ENCODE measurements around the gene FHOD3. TPM values are rescaled to one million over a fixed set of nuclear protein-coding genes. Genes with fewer than 3 reads are reported as not detected.

Gene FHOD3
- total and polyA plus RNA-seq, 2 of the 4 experiments (the other 2 are of a cell fraction), result 14.6 to 16.0 TPM

- no peak overlapping the region for H2BK120ac ChIP-seq (ENCODE audit: low read depth, low read length)
- no peaks in the 10 kb centered on the region for H3K9me3 ChIP-seq (ENCODE audit: control insufficient read depth, insufficient read depth, low read length)
- no TSS peak for BruUV-seq (replicated peaks)
- no peak overlapping the region for H4K91ac ChIP-seq (ENCODE audit: insufficient read depth, low read depth, low read length)
- no peaks in the 10 kb centered on the region; a peak in 2 of 4 replicates for H3K79me1 ChIP-seq (ENCODE audit: low read depth in 1 of 2, low read length in 2 of 2)
- H3K23ac ChIP-seq (ENCODE audit: low read depth, low read length), result peak overlapping the region; percentile 34; the same call in 1 of the 2 replicates
- in situ Hi-C loops (cut with MboI; ENCODE audit: low sequenced_read_pairs), result no loop called here
- no peak overlapping the region for H3K56ac ChIP-seq (ENCODE audit: extremely low read depth, insufficient read depth, low read length)
- no peaks in the 10 kb centered on the region for H3K27me3 ChIP-seq (ENCODE audit: control insufficient read depth, insufficient read depth, low read length)
- WGBS, 2 experiments (ENCODE audit: extremely low coverage in 2 of 2, insufficient read length in 1 of 2), result 85% methylated on average over 3 of the region's 7 CpGs; no CpG with 5 or more reads in 1 of the 2 experiments
- no peak for TF ChIP-seq ELK1 (IDR thresholded peaks at IDR 0.05; ENCODE audit: borderline replicate concordance, low read depth, low read length)
- no peak for TF ChIP-seq NFE2L2 (IDR thresholded peaks at IDR 0.05; ENCODE audit: low read depth, low read length)
- no peak for TF ChIP-seq USF2 (IDR thresholded peaks at IDR 0.05; ENCODE audit: low read depth, low read length)
- no peak for TF ChIP-seq MAZ (IDR thresholded peaks at IDR 0.05; ENCODE audit: borderline replicate concordance, low read depth, low read length)
- no peak for TF ChIP-seq POLR2A (IDR thresholded peaks at IDR 0.05; ENCODE audit: low read depth, low read length)
- TF ChIP-seq RCOR1 (IDR thresholded peaks at IDR 0.05; ENCODE audit: insufficient replicate concordance, low read length), result no peak
- TF ChIP-seq CEBPB (IDR thresholded peaks at IDR 0.05; ENCODE audit: low read depth, low read length), result no peak
- TF ChIP-seq MAFK (IDR thresholded peaks at IDR 0.05; ENCODE audit: low read depth, low read length), result no peak
- no peak for TF ChIP-seq BHLHE40 (IDR thresholded peaks at IDR 0.05; ENCODE audit: low read depth, low read length)
- TF ChIP-seq CHD1 (IDR thresholded peaks at IDR 0.05; ENCODE audit: low read depth, low read length), result no peak
- TF ChIP-seq RAD21 (IDR thresholded peaks at IDR 0.05; ENCODE audit: low read length), result no peak
- TF ChIP-seq FOS (IDR thresholded peaks at IDR 0.05; ENCODE audit: low read depth, low read length), result no peak
- TF ChIP-seq RFX5 (IDR thresholded peaks at IDR 0.05; ENCODE audit: low read depth, low read length), result no peak
- TF ChIP-seq MXI1 (IDR thresholded peaks at IDR 0.05; ENCODE audit: borderline replicate concordance, low read depth, low read length), result no peak
- TF ChIP-seq CTCF (conservative IDR thresholded peaks at IDR 0.05; ENCODE audit: low read depth, low read length), result no peak
- TF ChIP-seq SMC3 (IDR thresholded peaks at IDR 0.05; ENCODE audit: low read depth, low read length), result no peak
- H4K8ac ChIP-seq (ENCODE audit: low read depth in 2 of 2, low read length in 2 of 2), result peak overlapping the region in 1 of 2 experiments; percentile 39; a peak in 1 of 4 replicates
- no peak overlapping the region for H2AK9ac ChIP-seq (replicated peaks; ENCODE audit: low read depth, low read length, poor library complexity)
- intact Hi-C loops (cut with micrococcal nuclease), result no loop called here
- no peak overlapping the region for H3K4me3 ChIP-seq (ENCODE audit: insufficient read depth, low read depth, low read length)
- ATAC-seq (ENCODE audit: low read depth) (no peak), DNase-seq (no peak)
- H2BK20ac ChIP-seq (ENCODE audit: low read depth, low read length), result no peak overlapping the region
- H3K4me2 ChIP-seq (ENCODE audit: low read depth, low read length), result no peak overlapping the region; the same call in 1 of the 2 replicates
- no peak overlapping the region for H2BK5ac ChIP-seq (ENCODE audit: low read depth, low read length, poor library complexity, severe bottlenecking)
- no peak overlapping the region for H3K9ac ChIP-seq (ENCODE audit: low read depth, low read length)
- ChIA-PET CTCF (no interaction called here), POLR2A (ENCODE audit: unreplicated experiment) (no interaction called here)
- peaks cover 6% of the 10 kb centered on the region; the same call in 1 of the 2 replicates for H3K4me1 ChIP-seq (ENCODE audit: control insufficient read depth, insufficient read depth, low read length)
- no peak overlapping the region for H3K18ac ChIP-seq (ENCODE audit: low read depth, low read length)
- H3K14ac ChIP-seq (replicated peaks; ENCODE audit: low read depth, low read length), result no peak overlapping the region
- no peak overlapping the region for H4K5ac ChIP-seq (ENCODE audit: low read depth, low read length)
- no peaks in the 10 kb centered on the region for H4K20me1 ChIP-seq (ENCODE audit: insufficient read depth, low read length)
- peaks cover 21% of the 10 kb centered on the region; the same call in 1 of the 2 replicates for H3K9me1 ChIP-seq (ENCODE audit: insufficient read depth, low read length)
- dilution Hi-C loops (cut with HindIII; ENCODE audit: low sequenced_read_pairs, unreplicated experiment), result no loop called here
- H3K4ac ChIP-seq (ENCODE audit: low read depth, low read length), result no peak overlapping the region; the same call in 1 of the 2 replicates
- no peak overlapping the region for H3K27ac ChIP-seq (ENCODE audit: insufficient read depth, low read length)
- H3K36me3 ChIP-seq (ENCODE audit: control insufficient read depth, insufficient read depth, low read length), result no peaks in the 10 kb centered on the region
- no peak overlapping the region for H2BK15ac ChIP-seq (ENCODE audit: low read depth, low read length)
- H2AFZ ChIP-seq (replicated peaks; ENCODE audit: low read length, poor library complexity), result no peak overlapping the region
- no peak overlapping the region for H2AK5ac ChIP-seq (ENCODE audit: low read depth, low read length)
Measured at GRCh38 chr18:36724169-36724568, 426.7 kb downstream of the FHOD3 start.

Measured in IMR-90 (cell line).